ENCODE measurements around the gene EFHD2.

DNA sequence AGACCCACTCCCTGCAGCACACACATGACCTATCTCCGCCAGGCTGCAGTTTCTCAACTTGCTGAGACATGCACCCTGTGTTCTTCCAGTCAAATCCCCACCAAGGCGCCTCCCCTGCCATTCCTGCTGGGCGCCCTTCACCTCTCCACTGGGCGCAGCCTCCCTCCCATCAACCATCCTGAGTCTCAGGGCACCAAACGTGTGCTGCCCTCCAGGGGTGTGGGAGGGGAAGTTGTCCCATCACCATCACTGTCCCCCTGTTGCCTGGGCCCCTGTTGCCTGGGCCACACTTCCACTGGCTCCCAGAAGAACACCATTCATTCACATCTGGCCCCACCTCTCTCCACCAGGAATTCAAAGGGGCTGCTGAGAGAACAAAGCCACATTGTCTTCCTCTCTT is 44.9 kb upstream of the EFHD2 start:
- TF ChIP-seq, protein P1, sequence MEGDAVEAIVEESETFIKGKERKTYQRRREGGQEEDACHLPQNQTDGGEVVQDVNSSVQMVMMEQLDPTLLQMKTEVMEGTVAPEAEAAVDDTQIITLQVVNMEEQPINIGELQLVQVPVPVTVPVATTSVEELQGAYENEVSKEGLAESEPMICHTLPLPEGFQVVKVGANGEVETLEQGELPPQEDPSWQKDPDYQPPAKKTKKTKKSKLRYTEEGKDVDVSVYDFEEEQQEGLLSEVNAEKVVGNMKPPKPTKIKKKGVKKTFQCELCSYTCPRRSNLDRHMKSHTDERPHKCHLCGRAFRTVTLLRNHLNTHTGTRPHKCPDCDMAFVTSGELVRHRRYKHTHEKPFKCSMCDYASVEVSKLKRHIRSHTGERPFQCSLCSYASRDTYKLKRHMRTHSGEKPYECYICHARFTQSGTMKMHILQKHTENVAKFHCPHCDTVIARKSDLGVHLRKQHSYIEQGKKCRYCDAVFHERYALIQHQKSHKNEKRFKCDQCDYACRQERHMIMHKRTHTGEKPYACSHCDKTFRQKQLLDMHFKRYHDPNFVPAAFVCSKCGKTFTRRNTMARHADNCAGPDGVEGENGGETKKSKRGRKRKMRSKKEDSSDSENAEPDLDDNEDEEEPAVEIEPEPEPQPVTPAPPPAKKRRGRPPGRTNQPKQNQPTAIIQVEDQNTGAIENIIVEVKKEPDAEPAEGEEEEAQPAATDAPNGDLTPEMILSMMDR (IDR thresholded peaks at IDR 0.05): peak in 1 of 6 experiments; percentile 13
- no peak for TF ChIP-seq POLR2A (IDR thresholded peaks at IDR 0.05)

All from Peyer's patch (tissue), 4 donors.